CD4-positive, alpha-beta T cell treated with Interferon alpha-2 for 1 hour (primary cell): ENCODE data around the gene EFCAB11.

Source experiments
- DNase-seq, 2 donors: peaks; one replicate each; pipeline ENCODE4 v3.0.0-alpha.2; 2020 to 2022

The EFCAB11 gene

GRCh38 chr14:89956661-89957009 lies 2.1 kb upstream of the EFCAB11 start:
- no peak for DNase-seq

GRCh38 chr14:89955745-89956660 lies 1.5 kb upstream of the EFCAB11 start, which contains the start of gene TDP1:
TSS of gene TDP1 (plus strand) at chr14:89955927. CDS start at chr14:89963115, 7,188 bp downstream.
- DNase-seq = peak; percentile 97 to 98

- DNase-seq = no peak
These were observed 653 bp upstream of the EFCAB11 start for GRCh38 chr14:89955022-89955744.

- DNase-seq = no peak
These were observed 928 bp downstream of the EFCAB11 start for GRCh38 chr14:89953602-89954001.

GRCh38 chr14:89952576-89952975 lies 2.0 kb downstream of the EFCAB11 start:
- no peak for DNase-seq

- no peak for DNase-seq
These were observed 7.2 kb downstream of the EFCAB11 start for GRCh38 chr14:89947344-89947743.

- no peak for DNase-seq
These were observed 12.6 kb downstream of the EFCAB11 start for GRCh38 chr14:89941830-89942377.

GRCh38 chr14:89936654-89937185 lies 17.8 kb downstream of the EFCAB11 start:
- no peak for DNase-seq

GRCh38 chr14:89933002-89933401 lies 21.5 kb downstream of the EFCAB11 start:
- no peak for DNase-seq

- DNase-seq = no peak
These were observed 27.2 kb downstream of the EFCAB11 start for GRCh38 chr14:89927186-89927865.

- DNase-seq = no peak
These were observed 27.8 kb downstream of the EFCAB11 start for GRCh38 chr14:89926694-89927093.

- no peak for DNase-seq
These were observed 30.3 kb downstream of the EFCAB11 start for GRCh38 chr14:89924268-89924667.

- DNase-seq = no peak
These were observed 32.3 kb downstream of the EFCAB11 start for GRCh38 chr14:89922031-89922907.

- no peak for DNase-seq
These were observed 33.2 kb downstream of the EFCAB11 start for GRCh38 chr14:89921346-89921745.

GRCh38 chr14:89920056-89920455 lies 34.5 kb downstream of the EFCAB11 start:
- DNase-seq = no peak

GRCh38 chr14:89918721-89919120 lies 35.8 kb downstream of the EFCAB11 start:
- no peak for DNase-seq

GRCh38 chr14:89915114-89915878 lies 39.2 kb downstream of the EFCAB11 start:
- DNase-seq = peak; percentile 54 to 72

- DNase-seq = peak; percentile 14 to 44
These were observed 41.8 kb downstream of the EFCAB11 start for GRCh38 chr14:89912667-89913211.

GRCh38 chr14:89912221-89912620 lies 42.3 kb downstream of the EFCAB11 start:
- DNase-seq = no peak
